ENCODE results near the gene NLRP6.

DNA sequence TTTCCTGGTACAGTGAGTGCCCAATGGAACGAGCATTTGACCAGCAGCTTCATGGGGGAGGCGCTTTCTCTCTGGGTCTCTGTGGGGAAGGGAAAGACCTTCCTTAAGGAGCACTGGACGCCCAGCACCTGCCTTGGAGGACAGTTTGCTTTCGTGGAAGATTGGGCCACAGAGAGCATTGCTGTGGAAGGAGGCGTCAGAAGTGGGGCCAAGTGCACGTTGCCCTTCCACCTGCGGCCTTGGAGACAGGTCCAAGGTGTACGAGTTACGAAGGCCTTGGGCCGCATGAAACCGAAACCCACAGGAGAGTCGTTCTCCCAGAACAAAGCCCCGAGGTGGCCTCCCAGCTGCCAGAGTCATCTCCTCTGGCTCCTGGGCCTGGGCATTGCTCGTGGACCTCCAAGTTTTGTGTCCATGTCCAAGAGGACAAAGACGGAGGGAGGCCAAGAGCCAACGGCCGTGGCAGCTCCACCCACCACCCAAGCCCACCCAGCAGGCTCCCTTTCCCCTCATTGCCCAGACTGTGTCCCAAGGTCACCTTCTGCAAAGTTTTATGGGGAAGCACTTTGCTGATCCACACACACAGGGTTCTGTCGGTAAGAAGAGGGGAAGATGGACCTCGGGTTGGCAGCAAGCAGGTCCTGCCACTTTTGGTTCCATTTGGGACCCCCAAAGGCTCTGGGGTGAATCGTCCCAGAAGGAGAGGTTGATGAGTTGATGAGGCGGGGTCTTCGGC is 5.8 kb upstream of the NLRP6 start:
- TF ChIP-seq SUZ12 (IDR thresholded peaks at IDR 0.05), result no peak
- TF ChIP-seq LEF1 (IDR thresholded peaks at IDR 0.05; ENCODE audit: borderline replicate concordance), result no peak
- TF ChIP-seq SP1 (IDR thresholded peaks at IDR 0.05), result no peak
- no peak for TF ChIP-seq BHLHE40 (IDR thresholded peaks at IDR 0.05; ENCODE audit: borderline replicate concordance)
- TF ChIP-seq FOXK2 (IDR thresholded peaks at IDR 0.05), result no peak
- TF ChIP-seq, protein P1, sequence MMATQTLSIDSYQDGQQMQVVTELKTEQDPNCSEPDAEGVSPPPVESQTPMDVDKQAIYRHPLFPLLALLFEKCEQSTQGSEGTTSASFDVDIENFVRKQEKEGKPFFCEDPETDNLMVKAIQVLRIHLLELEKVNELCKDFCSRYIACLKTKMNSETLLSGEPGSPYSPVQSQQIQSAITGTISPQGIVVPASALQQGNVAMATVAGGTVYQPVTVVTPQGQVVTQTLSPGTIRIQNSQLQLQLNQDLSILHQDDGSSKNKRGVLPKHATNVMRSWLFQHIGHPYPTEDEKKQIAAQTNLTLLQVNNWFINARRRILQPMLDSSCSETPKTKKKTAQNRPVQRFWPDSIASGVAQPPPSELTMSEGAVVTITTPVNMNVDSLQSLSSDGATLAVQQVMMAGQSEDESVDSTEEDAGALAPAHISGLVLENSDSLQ (IDR thresholded peaks at IDR 0.05), result no peak
- TF ChIP-seq ZNF384 (IDR thresholded peaks at IDR 0.05), result no peak
- no peak for TF ChIP-seq CTBP1 (IDR thresholded peaks at IDR 0.05; ENCODE audit: borderline replicate concordance)
- no peak for TF ChIP-seq L3MBTL2 (conservative IDR thresholded peaks at IDR 0.05)
- TF ChIP-seq FOXM1 (IDR thresholded peaks at IDR 0.05; ENCODE audit: borderline replicate concordance), result no peak
- TF ChIP-seq ELF4 (IDR thresholded peaks at IDR 0.05), result no peak
- no peak for TF ChIP-seq HDGF (IDR thresholded peaks at IDR 0.05; ENCODE audit: borderline replicate concordance)
- TF ChIP-seq NFRKB (IDR thresholded peaks at IDR 0.05), result no peak
- no peak for TF ChIP-seq FOXA1 (IDR thresholded peaks at IDR 0.05)

Data from HEK293T (cell line).